CD4-positive, alpha-beta T cell treated with Interleukin-2 at 100 ng/mL for 4 hours (primary cell): ENCODE measurements around the gene OMP.

Experiments used
- DNase-seq: peaks from one replicate; pipeline ENCODE4 v3.0.0-alpha.2; 2020; ENCODE audit warnings: low spot score

OMP gene

DNA sequence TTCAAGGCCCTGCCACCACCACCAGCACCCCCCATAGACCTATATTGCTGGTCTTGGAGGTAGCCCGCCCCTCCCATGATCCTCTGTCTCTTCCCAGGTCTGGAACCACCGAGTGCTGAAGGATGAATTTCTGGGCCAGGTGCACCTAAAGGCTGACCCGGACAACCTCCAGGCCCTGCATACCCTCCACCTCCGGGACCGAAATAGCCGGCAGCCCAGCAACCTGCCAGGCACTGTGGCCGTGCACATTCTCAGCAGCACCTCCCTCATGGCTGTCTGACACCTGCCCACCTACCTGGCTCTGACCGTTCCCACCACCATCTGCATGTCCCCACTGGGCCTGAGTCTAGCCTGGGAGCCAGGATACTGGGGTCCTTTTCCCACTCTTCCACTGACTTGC lies 21.0 kb downstream of the OMP start:
- DNase-seq: no peak

DNA sequence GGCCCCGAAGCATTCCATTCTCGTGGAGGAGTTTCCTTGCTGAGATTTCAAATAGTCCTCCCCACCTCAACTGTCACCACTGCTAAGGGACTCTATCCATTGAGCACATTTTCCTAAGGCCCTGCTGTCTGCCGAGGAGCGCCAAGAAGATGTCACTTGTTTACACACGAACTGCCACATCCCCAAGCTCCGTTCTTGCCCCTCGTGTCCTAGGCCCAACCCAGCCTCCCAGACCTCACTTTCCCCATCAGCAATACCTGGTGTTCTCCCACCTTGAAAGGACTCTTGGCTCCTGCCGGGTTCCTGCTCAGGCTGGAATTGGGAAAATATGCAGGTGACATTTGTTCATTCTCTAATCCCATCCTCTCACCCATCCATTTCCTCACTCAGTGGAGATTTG lies 21.4 kb downstream of the OMP start:
- no peak for DNase-seq

GRCh38 chr11:77124488-77124887 lies 21.8 kb downstream of the OMP start:
- DNase-seq: no peak

DNA sequence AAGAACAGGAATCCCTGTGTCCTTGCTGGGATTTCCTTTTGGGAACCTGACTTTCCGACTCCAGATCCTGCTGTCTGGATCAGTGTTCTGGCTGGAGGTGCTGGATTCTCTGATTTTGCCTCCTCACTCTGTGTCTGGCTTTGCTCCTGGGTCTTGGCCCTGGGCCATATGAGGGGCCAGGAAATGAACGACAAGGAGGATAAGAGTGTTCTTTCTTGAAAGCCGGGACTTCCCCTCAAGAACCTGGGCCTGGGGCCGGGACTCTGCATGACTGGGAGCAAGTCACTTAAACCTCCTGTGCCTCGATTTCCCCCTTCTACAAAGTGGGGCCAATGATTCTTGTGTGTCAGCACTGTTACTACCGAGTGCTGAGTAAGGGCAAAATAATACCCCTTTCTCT lies 22.6 kb downstream of the OMP start:
- no peak for DNase-seq

DNA sequence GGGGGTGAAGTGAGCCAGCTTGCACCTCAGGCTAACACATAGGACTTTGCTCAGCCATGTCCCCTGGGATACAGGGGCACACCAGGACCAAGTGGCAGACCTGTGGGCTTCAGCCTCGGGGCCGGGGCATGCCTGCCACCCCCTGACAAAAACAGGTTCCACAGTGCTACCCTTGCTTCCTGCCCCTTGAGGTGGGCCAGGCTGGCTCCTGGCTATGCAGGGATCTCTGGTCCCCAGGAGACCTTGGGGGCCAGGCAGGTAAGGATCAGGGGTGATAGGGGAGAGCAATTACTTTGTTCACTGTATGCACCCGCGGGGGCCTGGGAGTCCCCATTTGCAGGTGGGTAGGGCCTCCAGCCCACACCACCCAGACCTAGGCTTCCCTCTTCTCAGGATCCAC lies 23.1 kb downstream of the OMP start:
- DNase-seq: no peak

GRCh38 chr11:77126156-77126775 lies 23.6 kb downstream of the OMP start:
- no peak for DNase-seq

GRCh38 chr11:77126861-77127234 lies 24.2 kb downstream of the OMP start:
- no peak for DNase-seq

DNA sequence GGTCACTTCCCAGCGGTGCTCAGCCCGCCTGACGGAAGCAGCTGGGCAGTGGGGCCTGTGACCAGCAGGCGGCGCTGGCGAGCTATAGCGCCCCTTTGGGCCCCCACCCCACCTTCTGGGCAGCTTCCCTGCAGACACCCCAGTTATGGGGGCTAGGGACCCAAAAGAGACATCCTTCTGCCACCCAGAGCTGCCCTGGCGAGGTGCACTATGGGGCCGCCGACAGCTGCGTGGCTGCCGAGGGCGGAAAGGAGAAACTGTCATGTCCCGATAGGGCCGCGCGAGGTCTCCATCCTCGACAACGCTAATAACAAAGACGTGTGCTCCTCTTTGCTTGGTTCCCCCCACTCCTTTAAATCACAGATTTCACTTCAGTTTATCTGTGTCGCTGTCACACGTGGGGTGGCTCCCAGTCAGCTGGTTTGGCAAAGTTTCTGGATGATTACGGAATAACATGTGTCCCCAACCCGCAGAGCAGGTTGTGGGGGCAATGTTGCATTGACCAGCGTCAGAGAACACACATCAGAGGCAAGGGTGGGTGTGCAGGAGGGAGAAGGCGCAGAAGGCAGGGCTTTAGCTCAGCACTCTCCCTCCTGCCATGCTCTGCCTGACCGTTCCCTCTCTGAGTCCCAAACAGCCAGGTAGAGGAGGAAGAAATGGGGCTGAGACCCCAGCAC lies 24.7 kb downstream of the OMP start:
- DNase-seq: peak; percentile 48

- no peak for DNase-seq
These were observed 25.5 kb downstream of the OMP start, which contains the start of gene MYO7A for GRCh38 chr11:77127920-77128691. TSS of gene MYO7A (plus strand) at chr11:77128246. CDS start at chr11:77130635, 2,389 bp downstream.

DNA sequence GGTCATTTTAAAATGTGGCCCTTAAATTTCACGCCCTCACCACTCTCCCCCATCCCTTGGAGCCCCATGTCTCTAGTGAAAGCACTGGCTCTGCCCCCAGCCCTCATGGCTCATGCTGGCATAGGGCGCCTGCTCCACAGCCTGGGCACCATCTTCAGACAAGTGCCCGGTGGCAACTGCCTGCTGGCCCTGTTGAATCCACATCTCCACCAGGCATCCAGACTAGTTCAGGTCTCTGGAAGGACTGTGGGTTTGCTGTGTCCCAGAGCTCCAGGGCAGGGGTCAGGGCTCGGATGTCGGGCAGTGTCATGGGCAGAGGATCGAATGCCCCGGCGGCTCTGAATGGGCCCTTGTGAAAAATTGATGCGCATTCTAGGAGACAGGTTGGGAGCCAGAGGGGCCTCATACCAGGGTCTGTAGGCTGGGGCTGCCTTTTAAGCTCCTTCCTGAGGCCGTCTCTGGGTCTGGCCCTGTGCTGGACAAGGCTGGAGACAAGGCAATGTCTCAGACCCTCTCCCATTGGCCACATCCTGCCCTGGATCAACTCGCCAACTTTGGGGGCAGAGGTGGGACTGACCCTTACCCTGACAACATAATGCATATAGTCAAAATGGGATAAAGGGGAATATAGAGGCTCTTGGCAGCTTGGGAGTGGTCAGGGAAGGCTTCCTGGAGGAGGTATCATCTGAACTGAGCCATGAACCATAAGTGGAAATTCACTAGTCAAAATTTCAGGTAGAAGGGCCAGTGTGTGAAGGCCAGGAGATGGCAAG lies 26.6 kb downstream of the OMP start:
- no peak for DNase-seq

GRCh38 chr11:77129842-77130756 lies 27.5 kb downstream of the OMP start:
- DNase-seq: no peak

DNA sequence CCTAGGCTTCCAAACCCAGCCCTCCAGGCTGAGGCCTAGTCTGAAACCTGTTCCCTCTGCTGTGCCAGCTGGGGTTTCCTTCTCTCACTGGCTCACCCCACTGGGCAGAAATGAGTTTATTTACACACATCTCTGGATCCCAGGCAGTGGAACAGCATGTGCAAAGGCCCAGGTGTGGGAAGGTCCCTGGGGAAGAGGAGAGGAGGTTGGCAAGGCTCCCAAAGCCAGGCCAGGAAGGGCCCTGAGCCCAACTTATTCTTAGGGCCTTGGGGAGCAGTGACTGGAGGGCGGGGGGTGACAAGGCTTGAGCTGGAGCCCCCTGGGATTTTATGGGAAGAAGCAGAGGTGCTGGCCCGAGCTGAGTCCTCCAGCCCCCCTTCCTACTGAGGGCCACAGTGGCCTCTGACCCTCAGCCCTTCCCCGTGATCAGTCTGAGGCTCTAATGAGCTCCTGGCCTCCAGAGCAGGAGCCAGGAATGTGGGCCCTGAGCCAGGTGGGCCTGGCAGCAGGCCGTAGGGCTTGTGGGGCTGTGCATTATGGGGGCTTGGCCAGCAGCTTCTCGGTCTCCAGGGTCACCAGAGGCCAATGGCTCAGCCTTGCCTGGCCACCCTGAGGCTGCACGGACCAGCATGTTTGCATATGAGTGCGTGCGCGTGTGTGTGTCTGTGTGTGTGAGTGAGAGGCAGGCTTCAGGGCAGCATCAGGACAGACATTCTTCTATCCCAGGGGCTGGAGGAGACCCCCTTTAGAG lies 28.3 kb downstream of the OMP start:
- no peak for DNase-seq

GRCh38 chr11:77131560-77131959 lies 28.9 kb downstream of the OMP start:
- no peak for DNase-seq

DNA sequence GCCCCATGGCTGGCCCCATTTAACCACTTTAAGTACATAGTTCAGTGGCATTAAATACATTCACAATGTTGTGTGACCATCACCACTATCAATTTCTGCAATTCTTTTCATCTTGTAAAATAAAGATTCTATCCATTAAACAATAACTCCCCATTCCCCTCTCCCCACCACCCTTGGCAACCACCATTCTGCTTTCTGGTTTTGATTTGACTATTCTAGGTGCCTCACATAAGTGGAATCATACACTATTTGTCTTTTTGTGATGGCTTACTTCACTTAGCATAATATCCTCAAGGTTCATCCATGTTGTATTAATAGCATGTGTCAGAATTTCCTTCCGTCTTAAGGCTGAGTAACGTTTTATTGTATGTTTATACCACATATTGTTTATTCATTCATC lies 32.4 kb downstream of the OMP start:
- no peak for DNase-seq

- no peak for DNase-seq
These were observed 33.4 kb downstream of the OMP start for GRCh38 chr11:77136074-77136473.

GRCh38 chr11:77136784-77137420 lies 34.3 kb downstream of the OMP start:
- DNase-seq: no peak

- no peak for DNase-seq
These were observed 34.8 kb downstream of the OMP start for GRCh38 chr11:77137421-77137820.

DNA sequence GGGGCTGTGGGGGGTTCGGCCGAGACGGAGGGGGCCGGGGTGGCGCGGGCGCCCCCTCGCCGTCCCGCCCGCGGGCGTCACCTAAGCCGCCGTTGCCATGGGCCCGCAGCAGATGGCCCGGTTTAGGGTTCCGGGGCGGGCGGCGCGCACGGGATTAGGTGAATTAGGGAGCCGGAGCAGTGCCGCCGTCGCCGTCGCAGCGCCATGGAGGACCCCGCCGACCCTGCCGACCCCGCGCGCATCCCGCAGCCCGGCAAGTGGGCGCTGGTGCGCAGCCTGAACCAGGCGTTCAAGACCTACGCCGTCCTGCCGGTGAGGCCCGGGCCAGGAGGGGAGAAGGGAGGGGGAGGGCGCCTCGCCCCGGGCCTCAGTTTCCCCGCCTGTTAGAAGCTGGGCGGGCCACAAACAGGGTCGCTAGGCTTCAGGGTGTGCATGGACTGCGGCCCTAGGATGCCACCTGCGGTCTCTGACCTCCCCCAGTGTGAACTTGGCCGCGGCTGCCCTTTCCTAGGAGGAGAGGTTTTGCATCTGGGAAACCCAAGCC lies 35.5 kb downstream of the OMP start:
- DNase-seq: no peak

- no peak for DNase-seq
These were observed 36.6 kb downstream of the OMP start for GRCh38 chr11:77139201-77139600.
